ENCODE data around the gene ZNF701. TPM values are rescaled to one million over a fixed set of nuclear protein-coding genes. Genes with fewer than 3 reads are reported as not detected.
"Not testable (repeated sequence)": the region's sequence is repeated elsewhere in the genome, so short reads cannot be mapped to it uniquely, and the experiment has no call there.

The ZNF701 gene
- total RNA-seq, 1 donor from 2014 or later = 17.1 TPM

DNA sequence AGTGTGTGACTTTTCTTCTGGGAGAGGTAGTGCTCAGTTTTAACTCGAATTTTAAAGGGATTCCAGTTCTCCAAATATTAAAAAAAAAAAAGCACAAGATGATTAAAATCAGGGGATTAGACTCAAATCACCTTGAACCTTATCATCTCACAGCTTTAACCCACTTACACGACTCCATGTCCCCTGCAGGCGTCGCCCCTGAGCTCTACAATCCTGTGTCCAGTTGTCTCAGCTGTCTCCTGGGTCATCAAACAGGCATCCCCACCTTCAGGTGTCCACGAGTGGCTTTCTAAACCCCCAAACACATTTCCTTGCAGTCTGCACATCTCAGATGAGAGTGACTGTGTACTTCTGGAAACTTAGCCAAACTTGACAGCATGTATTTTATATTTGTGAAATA, 28.5 kb upstream of the ZNF701 start:
- intact Hi-C loops (cut with micrococcal nuclease) = no loop called here
- Mint-ChIP-seq H3K27ac (no peak overlapping the region), H3K27me3 (ENCODE audit: low read depth) (no peaks in the 10 kb centered on the region), H3K4me3 (ENCODE audit: low read depth) (no peak overlapping the region), H3K4me1 (ENCODE audit: low read depth) (peaks cover 17% of the 10 kb centered on the region), H3K36me3 (ENCODE audit: low read depth) (peaks cover 94% of the 10 kb centered on the region), H3K9me3 (peaks cover 62% of the 10 kb centered on the region)
- no peak for DNase-seq (ENCODE audit: low spot score)

DNA sequence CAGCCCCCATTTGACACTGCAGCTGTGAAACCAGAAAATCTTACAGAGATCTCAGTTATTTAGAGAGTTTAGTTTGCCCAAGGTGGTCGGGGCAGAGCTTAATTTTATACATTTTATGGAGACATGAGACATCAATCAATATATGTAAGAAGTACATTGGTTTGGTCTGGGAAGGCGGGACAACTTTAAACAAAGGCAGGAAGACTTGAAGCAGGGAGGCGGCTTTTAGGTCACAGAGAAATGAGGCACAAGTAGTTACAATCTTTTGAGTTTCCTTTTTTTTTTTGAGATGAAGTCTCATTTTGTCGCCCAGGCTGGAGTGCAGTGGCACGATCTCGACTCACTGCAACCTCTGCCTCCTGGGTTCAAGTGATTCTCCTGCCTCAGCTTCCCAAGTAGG, 27.5 kb upstream of the ZNF701 start:
- H3K27me3 Mint-ChIP-seq (ENCODE audit: low read depth); DNase-seq (ENCODE audit: low spot score); intact Hi-C loops (cut with micrococcal nuclease); H3K4me3 Mint-ChIP-seq (ENCODE audit: low read depth): not testable (repeated sequence)
- H3K9me3 Mint-ChIP-seq = peaks cover 57% of the 10 kb centered on the region
- H3K4me1 Mint-ChIP-seq (ENCODE audit: low read depth) = peaks cover 14% of the 10 kb centered on the region
- peak overlapping the region; percentile 40 for H3K27ac Mint-ChIP-seq
- H3K36me3 Mint-ChIP-seq (ENCODE audit: low read depth) = peaks cover 93% of the 10 kb centered on the region

DNA sequence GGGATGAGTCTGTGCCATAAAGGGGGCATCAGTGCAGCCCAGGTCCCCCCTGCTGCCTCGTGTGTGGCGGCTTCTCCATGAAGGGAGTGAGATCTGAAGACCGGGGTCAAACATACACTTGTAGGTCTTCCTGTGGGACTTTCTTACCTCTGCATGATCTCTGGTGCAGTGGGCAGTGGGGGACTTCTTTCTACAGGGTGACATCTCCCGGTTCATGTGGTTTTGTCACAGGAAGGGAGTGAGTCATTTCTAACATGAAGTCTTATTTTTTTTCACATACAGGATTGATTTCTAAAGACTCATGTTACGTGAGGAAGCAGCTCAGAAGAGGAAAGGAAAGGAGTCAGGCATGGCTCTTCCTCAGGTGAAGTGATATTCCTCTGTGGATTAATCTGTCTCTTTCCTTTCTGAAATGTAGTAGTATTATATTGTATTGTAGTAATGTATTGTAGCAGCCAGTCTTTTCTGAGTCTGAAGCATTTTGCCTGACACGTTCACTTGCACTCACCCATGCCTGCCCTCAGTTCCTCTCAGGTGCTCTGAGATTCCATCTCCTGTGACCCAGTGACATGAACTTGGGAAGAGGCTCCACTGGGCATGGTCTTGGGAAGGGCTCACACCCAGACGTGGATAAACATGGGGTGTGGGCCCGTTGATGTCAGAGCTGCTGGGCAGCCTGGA, 27.0 kb upstream of the ZNF701 start:
- Mint-ChIP-seq H3K4me1 (ENCODE audit: low read depth) (peaks cover 14% of the 10 kb centered on the region), H3K4me3 (ENCODE audit: low read depth) (no peak overlapping the region), H3K27me3 (ENCODE audit: low read depth) (no peaks in the 10 kb centered on the region), H3K9me3 (peaks cover 57% of the 10 kb centered on the region), H3K36me3 (ENCODE audit: low read depth) (peaks cover 93% of the 10 kb centered on the region), H3K27ac (peak overlapping the region; percentile 40)
- DNase-seq (ENCODE audit: low spot score) = peak; percentile 13
- intact Hi-C loops (cut with micrococcal nuclease) = no loop called here

DNA sequence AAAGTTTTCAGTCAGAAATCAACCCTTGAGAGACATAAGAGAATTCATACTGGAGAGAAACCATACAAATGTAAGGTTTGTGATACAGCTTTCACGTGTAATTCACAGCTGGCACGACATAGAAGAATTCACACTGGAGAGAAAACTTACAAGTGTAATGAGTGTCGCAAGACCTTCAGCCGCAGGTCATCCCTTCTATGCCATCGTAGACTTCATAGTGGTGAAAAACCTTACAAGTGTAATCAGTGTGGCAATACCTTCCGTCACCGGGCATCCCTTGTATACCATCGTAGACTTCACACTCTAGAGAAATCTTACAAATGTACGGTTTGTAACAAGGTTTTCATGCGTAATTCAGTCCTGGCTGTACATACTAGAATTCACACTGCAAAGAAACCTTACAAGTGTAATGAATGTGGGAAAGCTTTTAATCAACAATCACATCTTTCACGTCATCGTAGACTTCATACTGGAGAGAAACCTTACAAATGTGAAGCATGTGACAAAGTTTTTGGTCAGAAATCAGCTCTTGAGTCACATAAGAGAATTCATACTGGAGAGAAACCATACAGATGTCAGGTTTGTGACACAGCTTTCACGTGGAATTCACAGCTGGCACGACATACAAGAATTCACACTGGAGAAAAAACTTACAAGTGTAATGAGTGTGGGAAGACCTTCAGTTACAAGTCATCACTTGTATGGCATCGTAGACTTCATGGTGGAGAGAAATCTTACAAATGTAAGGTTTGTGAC, 15.7 kb upstream of the ZNF701 start:
- no peaks in the 10 kb centered on the region for H3K27me3 Mint-ChIP-seq (ENCODE audit: low read depth)
- no peaks in the 10 kb centered on the region for H3K4me1 Mint-ChIP-seq (ENCODE audit: low read depth)
- peaks cover 91% of the 10 kb centered on the region for H3K36me3 Mint-ChIP-seq (ENCODE audit: low read depth)
- no peak for DNase-seq (ENCODE audit: low spot score)
- H3K4me3 Mint-ChIP-seq (ENCODE audit: low read depth) = no peak overlapping the region
- H3K27ac Mint-ChIP-seq = no peak overlapping the region
- peaks cover 68% of the 10 kb centered on the region for H3K9me3 Mint-ChIP-seq
- intact Hi-C loops (cut with micrococcal nuclease) = no loop called here

DNA sequence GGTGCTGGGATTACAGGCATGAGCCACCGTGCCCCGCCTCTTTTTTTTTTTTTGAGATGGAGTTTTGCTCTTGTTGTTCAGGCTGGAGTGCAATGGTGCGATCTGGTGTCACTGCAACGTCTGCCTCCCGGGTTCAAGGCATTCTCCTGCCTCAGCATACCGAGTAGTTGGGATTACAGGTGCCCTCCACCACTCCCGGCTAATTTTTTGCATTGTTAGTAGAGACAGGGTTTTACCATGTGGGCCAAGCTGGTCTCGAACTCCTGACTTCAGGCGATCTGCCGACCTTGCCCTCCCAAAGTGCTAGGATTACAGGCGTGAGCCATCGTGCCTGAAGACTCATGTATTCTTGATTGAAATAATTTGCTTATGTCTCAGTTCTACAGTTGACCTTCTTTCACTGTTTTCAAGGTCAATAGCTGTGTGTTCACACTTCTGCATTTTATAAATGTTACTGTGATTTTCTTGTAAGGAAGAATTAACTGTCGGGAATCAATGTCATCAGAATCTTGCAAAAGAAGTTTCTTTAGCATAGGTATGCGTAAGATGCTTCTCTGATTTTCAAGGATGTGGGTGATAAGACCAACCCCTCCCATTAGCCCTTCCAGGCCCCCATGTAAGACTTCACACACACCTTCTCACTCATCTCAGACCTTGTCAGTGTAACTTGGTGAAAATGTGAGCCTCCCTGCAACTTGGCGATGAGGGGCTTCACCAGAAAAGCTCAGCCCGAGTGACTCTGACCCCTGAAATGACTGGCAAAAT, 12.7 kb upstream of the ZNF701 start:
- intact Hi-C loops (cut with micrococcal nuclease) = no loop called here
- Mint-ChIP-seq H3K27me3 (ENCODE audit: low read depth) (no peaks in the 10 kb centered on the region), H3K27ac (no peak overlapping the region), H3K4me1 (ENCODE audit: low read depth) (no peaks in the 10 kb centered on the region), H3K4me3 (ENCODE audit: low read depth) (no peak overlapping the region), H3K9me3 (peaks cover 78% of the 10 kb centered on the region), H3K36me3 (ENCODE audit: low read depth) (peaks cover 90% of the 10 kb centered on the region)
- no peak for DNase-seq (ENCODE audit: low spot score)

DNA sequence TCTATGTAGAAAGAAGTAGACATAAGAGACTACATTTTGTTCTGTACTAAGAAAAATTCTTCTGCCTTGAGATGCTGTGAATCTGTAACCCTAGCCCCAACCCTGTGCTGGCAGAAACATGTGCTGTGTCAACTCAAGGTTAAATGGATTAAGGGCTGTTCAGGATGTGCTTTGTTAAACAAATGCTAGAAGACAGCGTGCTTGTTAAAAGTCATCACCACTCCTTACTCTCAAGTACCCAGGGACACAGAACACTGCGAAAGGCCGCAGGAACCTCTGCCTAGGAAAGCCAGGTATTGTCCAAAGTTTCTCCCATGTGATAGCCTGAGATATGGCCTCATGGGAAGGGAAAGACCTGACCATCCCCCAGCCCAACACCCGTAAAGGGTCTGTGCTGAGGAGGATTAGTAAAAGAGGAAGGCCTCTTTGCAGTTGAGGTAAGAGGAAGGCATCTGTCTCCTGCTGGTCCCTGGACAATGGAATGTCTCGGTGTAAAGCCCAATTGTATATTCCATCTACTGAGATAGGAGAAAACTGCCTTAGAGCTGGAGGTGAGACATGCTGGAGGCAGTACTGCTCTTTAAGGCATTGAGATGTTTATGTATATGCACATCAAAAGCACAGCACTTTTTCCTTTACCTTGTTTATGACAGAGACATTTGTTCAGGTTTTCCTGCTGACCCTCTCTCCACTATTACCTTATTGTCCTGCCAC, 11.2 kb upstream of the ZNF701 start:
- H3K27me3 Mint-ChIP-seq (ENCODE audit: low read depth); H3K27ac Mint-ChIP-seq; DNase-seq (ENCODE audit: low spot score); H3K4me1 Mint-ChIP-seq (ENCODE audit: low read depth); H3K4me3 Mint-ChIP-seq (ENCODE audit: low read depth); intact Hi-C loops (cut with micrococcal nuclease): not testable (repeated sequence)
- peaks cover 90% of the 10 kb centered on the region for H3K36me3 Mint-ChIP-seq (ENCODE audit: low read depth)
- H3K9me3 Mint-ChIP-seq = peaks cover 75% of the 10 kb centered on the region

DNA sequence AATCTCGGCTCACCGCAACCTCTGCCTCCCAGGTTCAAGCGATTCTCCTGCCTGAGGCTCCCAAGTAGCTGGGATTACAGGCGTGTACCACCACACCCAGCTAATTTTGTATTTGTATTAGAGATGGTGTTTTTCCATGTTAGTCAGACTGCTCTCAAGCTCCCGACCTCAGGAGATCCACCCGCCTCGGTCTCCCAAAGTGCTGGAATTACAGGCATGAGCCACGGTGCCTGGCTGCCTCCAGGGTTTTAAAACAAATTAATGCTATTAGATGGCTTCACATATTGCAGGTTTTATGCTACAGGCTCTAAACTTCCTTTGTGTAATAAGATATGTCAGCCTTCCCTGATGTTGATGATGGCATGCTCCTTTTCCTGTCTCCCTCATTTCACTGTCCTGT, 8.5 kb upstream of the ZNF701 start:
- peaks cover 80% of the 10 kb centered on the region for H3K36me3 Mint-ChIP-seq (ENCODE audit: low read depth)
- H3K4me1 Mint-ChIP-seq (ENCODE audit: low read depth); intact Hi-C loops (cut with micrococcal nuclease); H3K27ac Mint-ChIP-seq; H3K4me3 Mint-ChIP-seq (ENCODE audit: low read depth); DNase-seq (ENCODE audit: low spot score); H3K27me3 Mint-ChIP-seq (ENCODE audit: low read depth): not testable (repeated sequence)
- peaks cover 77% of the 10 kb centered on the region for H3K9me3 Mint-ChIP-seq

DNA sequence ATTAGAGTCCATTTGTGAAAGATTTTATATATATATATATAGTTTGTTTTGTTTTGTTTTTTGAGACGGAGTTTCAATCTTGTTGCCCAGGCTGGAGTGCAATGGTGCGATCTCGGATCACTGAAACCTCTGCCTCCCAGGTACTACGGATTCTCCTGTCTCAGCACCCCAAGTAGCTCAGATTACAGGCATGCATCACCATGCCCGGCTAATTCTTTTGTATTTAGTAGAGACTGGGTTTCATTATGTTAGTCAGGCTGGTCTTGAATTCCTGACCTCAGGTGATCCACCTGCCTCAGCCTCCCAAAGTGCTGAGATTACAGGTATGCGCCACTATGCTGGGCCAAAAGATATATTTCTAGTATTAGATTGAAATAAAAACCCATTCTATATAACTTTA, 4.0 kb upstream of the ZNF701 start:
- no peaks in the 10 kb centered on the region for H3K27me3 Mint-ChIP-seq (ENCODE audit: low read depth)
- no peak for DNase-seq (ENCODE audit: low spot score)
- H3K36me3 Mint-ChIP-seq (ENCODE audit: low read depth) = peaks cover 59% of the 10 kb centered on the region
- no peak overlapping the region for H3K27ac Mint-ChIP-seq
- intact Hi-C loops (cut with micrococcal nuclease) = no loop called here
- H3K4me1 Mint-ChIP-seq (ENCODE audit: low read depth) = peaks cover 8% of the 10 kb centered on the region
- peaks cover 64% of the 10 kb centered on the region for H3K9me3 Mint-ChIP-seq
- no peak overlapping the region for H3K4me3 Mint-ChIP-seq (ENCODE audit: low read depth)

DNA sequence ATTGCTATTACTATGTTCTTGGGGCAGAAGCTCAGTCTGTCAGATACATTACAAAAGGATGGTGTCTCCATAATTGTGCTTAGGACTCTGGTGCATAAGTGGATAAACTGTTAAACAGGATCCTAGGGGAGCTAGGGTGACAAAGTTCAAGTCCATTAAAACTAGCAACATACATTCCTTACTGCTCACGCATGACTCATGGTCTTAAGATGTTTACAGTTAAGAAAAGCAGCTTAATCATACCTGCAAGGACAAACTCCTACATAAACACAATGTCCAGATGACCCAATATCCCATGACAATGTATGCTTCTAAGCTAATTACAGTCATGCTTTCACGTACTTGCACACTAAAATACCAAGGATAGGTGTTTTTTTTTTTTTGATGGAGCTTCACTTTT, 3.5 kb upstream of the ZNF701 start:
- Mint-ChIP-seq H3K4me1 (ENCODE audit: low read depth) (peaks cover 10% of the 10 kb centered on the region), H3K4me3 (ENCODE audit: low read depth) (no peak overlapping the region), H3K27me3 (ENCODE audit: low read depth) (no peaks in the 10 kb centered on the region), H3K9me3 (peaks cover 64% of the 10 kb centered on the region), H3K27ac (no peak overlapping the region), H3K36me3 (ENCODE audit: low read depth) (peaks cover 61% of the 10 kb centered on the region)
- intact Hi-C loops (cut with micrococcal nuclease) = no loop called here
- DNase-seq (ENCODE audit: low spot score) = no peak

DNA sequence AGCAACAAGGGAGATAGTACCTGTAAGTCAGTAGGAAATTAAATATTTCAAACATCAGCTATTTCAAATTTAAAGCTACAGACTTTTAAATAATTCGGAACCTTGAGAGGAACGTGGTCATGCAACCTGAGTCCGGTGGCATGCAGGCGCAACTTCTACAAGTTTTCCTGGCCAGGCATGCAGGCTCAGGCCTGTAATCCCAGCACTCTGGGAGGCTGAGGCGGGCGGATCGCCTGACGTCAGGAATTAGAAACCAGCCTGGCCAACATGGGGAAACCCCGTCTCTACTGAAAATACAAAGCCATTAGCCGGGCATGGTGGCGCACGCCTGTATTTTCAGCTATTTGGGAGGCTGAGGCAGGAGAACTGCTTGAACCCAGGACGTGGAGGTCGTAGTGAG, 2.2 kb upstream of the ZNF701 start:
- Mint-ChIP-seq H3K4me3 (ENCODE audit: low read depth) (no peak overlapping the region), H3K27me3 (ENCODE audit: low read depth) (no peaks in the 10 kb centered on the region), H3K27ac (no peak overlapping the region), H3K9me3 (peaks cover 65% of the 10 kb centered on the region), H3K36me3 (ENCODE audit: low read depth) (peaks cover 62% of the 10 kb centered on the region), H3K4me1 (ENCODE audit: low read depth) (peaks cover 10% of the 10 kb centered on the region)
- intact Hi-C loops (cut with micrococcal nuclease) = no loop called here
- no peak for DNase-seq (ENCODE audit: low spot score)

DNA sequence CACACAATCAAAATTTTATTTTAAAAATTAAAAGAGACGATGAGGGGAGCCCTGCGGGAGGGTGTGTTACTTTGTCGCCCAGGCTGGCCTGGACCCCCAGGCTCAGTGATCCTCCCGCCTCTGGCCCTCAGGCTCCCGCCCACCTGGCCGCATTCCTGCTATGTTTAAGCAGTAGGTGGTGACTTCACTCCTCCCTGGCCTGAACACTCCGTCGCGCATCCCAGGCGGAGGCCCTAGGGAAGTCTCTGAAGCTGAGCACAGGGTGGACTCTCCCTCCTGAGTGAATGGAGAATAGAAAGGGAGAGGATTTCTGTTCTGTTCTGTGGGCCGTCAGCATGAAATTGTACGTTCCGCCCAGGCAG, 468 bp upstream of the ZNF701 start:
- H3K27me3 Mint-ChIP-seq (ENCODE audit: low read depth); intact Hi-C loops (cut with micrococcal nuclease); DNase-seq (ENCODE audit: low spot score): not testable (repeated sequence)
- Mint-ChIP-seq H3K4me3 (ENCODE audit: low read depth) (peak overlapping the region; percentile 97), H3K9me3 (peaks cover 61% of the 10 kb centered on the region), H3K4me1 (ENCODE audit: low read depth) (peaks cover 10% of the 10 kb centered on the region), H3K36me3 (ENCODE audit: low read depth) (peaks cover 63% of the 10 kb centered on the region), H3K27ac (peak overlapping the region; percentile 97)

DNA sequence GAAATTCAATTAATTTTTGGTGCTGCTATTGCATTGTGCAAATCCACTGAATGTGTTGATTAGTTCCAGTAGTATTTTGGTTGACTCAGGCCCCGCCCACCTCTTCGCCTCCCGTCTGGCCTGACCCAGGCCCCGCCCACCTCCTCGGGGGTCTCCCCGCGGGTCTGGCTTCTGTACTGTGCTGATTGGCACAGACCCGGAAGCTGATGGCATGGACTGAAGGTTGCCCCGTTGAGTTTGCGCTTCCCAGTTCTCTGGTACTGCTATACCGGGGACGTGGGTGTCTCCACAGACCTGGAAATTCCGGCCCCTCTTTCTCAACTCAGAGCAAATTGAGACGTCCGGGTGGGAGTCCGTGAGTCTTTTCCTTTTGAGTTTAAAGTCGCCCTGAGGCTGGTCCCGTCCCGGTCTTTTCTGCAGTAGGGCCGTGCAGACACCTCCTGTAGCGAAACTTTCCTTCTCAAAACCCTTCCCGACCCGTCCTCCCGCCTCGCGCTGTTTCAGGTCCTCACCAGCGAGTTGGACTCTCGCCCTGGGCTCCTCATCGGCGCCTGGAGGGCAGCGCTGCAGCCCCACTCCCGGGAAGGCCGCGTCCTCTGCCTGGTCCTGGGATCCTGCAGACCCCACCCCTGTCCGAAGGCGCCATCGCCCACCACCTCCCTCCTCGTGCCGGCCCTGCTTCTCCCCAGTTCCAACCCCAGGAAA, 14.8 kb downstream of the ZNF701 start:
- Mint-ChIP-seq H3K36me3 (ENCODE audit: low read depth) (peaks cover 87% of the 10 kb centered on the region), H3K27ac (no peak overlapping the region), H3K27me3 (ENCODE audit: low read depth) (no peaks in the 10 kb centered on the region), H3K4me1 (ENCODE audit: low read depth) (no peaks in the 10 kb centered on the region), H3K9me3 (peaks cover 66% of the 10 kb centered on the region), H3K4me3 (ENCODE audit: low read depth) (no peak overlapping the region)
- intact Hi-C loops (cut with micrococcal nuclease) = no loop called here
- DNase-seq (ENCODE audit: low spot score) = no peak

Measured in activated T-helper 2 cell treated with anti-CD3 and anti-CD28 coated beads, Interferon-gamma antibody, Interleukin-2, Interleukin-4, amounts not matched to agents 10 μg/mL and 5 μg/mL and 100 μg/mL, durations not matched to agents 14 hours and 24 hours and 36 hours (primary cell).